GM19240 (cell line): Measurements from ENCODE around the gene ADGRD1.
"Not testable (repeated sequence)": the region's sequence is repeated elsewhere in the genome, so short reads cannot be mapped to it uniquely, and the experiment has no call there.

ENCODE experiments used
- DNase-seq: peaks from one replicate; pipeline ENCODE4 v3.0.0; 2011; ENCODE audit warnings: low spot score; ENCODE audit not compliant: insufficient read length

Gene ADGRD1

DNA sequence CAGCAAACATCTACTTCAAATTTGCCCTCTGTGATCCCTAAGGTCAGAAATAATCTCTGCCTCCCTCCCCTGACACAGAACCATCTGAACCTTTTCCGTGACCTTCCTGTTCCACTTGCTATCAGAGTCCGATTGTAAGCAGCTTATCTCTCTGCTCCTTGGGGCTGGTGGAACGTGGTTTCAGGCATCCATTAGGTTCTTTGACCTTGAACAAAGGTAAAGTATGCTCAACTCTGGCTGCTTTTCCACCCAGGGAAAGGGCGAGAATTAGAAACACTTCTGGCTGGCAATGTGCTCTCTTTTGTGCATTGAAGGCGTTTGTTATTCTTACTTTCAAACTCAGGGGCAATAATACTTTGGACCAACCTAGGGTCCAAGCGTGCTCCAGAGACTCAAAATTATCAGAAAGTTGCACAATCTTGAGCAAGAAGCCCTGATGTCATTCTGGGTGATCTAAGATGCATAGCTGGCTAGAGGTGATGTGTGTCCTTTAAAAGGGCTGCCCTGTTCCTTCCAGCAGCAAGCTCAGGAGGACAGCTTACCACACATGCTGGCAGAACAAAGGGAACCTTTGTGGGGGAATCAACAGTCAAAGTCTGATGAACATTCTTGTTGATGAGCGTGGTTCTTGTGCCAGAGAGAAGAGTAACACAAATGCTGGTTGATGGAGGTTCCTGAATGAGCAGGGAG lies 29.8 kb downstream of the ADGRD1 start:
- DNase-seq: no peak

DNA sequence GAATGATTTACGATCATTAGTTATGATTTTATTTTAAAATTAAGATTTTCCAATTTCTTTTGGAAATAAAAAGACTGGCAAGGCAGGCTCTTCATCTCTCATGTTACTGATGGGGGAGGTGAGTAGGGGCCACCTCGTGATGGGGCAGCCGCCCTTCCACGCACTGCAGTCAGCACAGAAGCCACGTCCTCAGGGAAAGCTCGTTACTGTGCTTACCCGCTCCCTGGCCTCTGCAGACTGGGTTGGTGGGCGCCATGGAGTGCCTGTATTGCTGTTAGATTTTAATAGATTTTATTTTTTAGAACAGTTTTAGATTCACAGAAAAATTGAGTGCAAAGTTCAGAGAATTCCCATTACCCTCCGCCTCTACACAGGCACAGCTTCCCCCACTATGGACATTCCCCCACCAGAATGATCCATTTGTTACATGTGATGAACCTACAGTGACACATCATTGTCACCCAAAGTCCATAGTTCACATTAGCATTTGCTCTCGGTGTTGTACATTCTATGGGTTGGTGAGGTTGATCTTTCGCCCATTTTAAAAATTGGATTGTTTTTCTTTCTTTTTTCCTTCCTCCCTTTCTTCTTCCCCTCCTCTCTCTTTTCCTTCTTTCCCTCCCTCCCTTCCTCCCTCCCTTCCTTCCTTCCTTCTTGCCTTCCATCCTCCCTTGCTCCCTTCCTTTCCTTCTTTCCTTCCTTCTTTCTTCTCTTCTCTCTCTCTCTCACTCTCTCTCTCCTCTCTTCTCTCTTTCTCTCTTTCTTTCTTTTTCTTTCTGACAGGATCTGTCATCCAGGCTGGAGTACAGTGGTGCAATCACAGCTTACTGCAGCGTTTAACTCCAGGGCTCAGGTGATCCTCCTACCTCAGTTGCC lies 30.7 kb downstream of the ADGRD1 start:
- DNase-seq: no peak

- no peak for DNase-seq
These were observed 33.6 kb downstream of the ADGRD1 start for GRCh38 chr12:130987151-130987931.

GRCh38 chr12:130988261-130988660 lies 34.6 kb downstream of the ADGRD1 start:
- no peak for DNase-seq

DNA sequence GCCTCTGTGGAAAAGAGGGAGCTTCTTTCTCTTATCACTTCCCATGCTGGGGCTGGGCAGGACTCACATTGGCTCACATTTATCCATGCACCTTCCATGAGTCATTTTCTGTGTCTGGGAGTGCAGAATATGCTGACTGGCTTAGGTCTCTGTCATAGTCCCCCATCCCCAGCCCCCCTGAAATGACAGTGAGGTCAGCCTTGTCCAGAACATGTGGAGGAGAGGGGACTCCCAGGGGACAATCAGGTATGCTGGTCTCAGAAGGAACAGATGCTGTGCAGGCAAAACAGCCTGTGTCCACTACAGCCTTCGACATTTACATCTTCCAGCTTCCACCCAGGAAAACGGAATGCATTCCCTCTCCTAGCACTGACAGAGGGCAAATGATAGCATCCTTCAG lies 35.0 kb downstream of the ADGRD1 start:
- DNase-seq: no peak

DNA sequence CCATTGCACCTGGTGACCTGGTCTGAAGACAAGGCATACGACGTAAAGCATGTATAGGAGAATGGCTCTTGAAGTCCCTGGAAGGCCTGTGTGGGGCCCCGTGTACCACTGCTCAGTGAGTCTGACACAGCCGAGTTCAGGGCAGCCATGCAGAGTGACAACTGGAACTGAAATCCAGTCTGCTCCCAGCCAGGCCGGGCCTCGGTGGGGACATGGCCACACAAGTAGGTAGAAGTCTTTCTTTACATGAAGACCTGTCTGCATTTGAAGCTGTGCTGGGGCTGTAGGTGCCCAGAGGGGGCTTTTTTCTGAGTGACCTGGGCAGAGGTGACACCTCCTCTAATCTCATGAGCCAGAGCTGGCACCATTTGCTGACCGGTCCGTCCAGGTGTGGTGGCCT lies 35.7 kb downstream of the ADGRD1 start:
- no peak for DNase-seq

DNA sequence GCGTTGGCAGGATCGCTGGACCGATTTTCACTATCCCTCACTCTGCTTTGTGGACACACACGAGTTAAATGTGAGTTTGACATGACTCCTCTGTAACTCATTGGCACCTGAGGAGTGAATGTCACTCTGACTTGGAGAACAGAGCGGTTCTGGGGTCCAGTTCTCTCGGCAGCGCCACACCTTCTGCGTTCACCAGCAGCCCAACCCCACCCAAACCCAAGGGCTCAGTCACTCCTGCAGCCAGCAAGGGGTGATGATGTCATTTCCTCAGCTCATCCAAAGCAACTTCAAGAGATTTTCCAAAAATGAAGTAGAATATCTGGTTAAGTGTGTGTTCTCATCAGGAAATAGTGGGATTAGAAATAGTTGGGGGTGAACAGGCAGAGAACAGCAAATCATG lies 36.3 kb downstream of the ADGRD1 start:
- DNase-seq: no peak

DNA sequence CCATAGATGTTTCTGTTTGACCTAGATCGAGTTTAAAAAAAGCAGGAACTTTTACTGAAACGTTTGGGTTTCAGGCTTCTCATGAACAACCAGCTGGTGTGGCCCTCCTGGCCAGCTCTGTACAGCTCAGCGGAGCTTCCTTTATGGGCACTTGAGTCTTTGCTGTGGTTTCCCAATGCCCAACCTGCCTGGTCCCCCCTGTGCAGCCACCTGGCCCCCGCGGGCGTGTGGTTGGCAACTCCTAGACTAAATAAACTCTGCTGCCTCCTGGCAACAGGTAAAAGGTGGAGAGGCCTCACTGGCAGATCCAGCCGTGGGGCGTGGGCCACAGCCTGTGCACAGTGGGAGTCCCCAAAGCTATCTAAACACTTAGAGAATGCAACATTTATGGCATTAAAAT lies 38.7 kb downstream of the ADGRD1 start:
- no peak for DNase-seq

DNA sequence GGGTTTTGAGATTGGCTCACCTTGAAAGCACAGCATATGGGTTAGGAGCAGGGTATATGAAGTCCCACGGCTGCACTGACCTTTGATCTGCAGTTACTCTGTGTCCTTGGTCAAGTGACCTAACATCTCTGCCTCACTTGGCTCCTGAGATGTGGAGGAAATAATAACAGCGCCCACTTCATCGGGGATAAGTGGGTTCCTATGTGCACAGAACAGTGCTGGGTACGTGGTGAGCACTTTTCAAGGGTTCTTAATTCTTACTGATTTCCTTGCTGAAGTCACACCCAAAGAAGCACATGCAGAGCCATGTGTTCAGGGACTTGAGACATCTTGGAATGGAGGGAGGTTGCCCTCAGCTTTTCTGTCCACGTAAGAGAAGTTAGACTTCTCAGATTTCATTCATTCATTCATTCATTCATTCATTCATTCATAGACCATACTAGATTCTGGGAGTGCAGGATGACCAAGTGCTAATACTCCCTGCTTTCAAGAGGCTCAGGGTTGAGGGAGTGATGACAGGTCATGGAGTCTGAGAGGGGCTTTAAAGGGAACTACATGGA lies 39.4 kb downstream of the ADGRD1 start:
- DNase-seq: no peak

- no peak for DNase-seq
These were observed 40.3 kb downstream of the ADGRD1 start for GRCh38 chr12:130993759-130994670.

GRCh38 chr12:130994821-130995375 lies 41.2 kb downstream of the ADGRD1 start:
- no peak for DNase-seq

DNA sequence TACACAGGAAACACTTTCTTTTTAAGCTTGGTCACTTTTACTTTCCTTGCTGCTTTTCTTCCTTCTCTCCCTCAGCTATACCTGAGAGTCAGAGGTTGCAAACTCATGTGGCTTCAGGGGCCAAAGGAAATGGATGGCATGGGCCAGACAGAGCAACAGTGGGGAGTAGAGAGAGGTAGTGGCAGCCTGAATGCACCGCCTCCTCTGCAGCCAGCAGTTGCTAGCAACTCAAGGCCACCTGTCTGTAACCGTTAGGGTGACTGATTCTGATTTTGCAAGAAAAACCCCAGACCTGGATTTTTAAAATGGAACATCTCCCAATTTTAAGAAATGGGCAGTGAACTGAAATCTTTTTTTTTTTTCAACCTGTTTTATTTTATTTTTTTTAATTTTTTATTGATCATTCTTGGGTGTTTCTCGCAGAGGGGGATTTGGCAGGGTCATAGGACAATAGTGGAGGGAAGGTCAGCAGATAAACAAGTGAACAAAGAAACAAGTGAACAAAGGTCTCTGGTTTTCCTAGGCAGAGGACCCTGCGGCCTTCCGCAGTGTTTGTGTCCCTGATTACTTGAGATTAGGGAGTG lies 41.8 kb downstream of the ADGRD1 start:
- DNase-seq: not testable (repeated sequence)

GRCh38 chr12:130998136-130998535 lies 44.4 kb downstream of the ADGRD1 start:
- DNase-seq: no peak

DNA sequence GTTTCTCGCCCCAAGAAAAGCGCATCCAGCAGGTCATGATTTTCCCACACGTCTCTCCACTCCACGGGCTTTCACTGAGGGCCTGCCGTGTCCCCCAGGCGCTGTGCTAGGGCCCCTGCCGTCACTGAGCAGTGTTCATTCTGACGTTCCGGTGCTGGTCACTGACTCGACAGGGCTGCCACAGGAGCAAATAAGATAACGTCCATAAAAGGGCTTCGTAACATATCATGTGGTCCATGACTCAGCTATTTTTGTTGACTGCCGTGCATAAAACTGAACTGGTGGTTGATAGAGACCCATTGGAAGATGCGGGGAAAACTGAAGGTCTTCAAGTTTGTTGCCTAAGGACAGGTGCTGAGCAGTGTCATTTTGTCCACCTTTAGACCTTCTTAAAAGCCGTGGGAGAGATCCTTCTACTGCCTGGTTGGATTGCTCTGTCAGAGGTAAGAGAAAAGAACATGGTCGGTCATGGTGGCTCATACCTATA lies 46.3 kb downstream of the ADGRD1 start:
- no peak for DNase-seq

GRCh38 chr12:131001493-131001892 lies 47.8 kb downstream of the ADGRD1 start:
- no peak for DNase-seq

GRCh38 chr12:131002216-131002631 lies 48.5 kb downstream of the ADGRD1 start:
- DNase-seq: no peak

DNA sequence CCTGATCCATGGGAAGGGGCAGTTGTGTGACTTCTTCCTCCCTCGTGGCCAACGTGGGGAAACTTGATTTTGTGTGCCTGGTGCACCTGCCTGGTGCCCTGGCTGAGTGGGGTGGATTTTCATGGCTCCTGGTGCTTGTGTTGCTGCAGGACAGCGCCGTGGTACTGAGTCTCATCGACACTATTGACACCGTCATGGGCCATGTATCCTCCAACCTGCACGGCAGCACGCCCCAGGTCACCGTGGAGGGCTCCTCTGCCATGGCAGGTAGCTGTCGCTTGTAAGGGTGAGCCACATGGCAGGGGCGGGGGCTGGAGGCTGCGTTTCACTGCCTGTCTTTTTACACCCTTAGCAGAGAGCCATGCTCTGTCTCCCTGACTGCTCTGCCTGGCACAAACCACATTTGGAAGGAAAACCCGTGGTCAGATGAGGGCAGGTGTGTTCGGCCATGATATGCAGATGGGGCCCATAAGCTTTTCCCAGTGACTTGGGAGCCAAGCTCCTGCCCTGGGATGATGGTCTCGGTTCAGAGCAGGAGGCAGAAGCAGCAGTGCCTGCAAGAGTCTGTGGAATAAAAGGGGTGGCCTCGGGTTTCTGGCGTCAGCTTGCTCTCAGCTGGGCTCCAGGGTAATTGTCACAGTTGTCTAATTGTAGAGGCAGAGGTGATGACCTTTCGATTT lies 49.5 kb downstream of the ADGRD1 start:
- DNase-seq: no peak

DNA sequence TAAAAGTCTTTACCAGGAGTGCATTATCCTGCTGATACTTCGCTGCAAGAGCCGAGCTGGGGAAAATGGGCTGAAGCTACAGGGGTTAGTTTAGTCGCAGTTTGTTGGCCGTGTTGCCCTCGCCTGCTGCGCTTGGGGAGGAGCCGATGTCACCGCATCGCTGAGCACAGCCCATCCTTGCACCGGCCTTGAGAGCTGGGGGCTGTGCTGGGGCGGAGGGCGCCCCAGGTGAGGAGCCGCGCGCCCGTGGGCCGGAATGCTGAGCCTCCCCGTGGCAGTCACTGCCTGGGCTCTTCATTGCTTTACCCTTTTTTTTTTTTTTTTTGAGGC lies 50.0 kb downstream of the ADGRD1 start:
- no peak for DNase-seq

- no peak for DNase-seq
These were observed 50.5 kb downstream of the ADGRD1 start for GRCh38 chr12:131004166-131004565.
